Mucosa of rectum (tissue), 2 donors: ENCODE results near the gene CAMTA1.

Source experiments
- H3K27ac ChIP-seq, 2 donors: one replicate each; pipeline ENCODE4 v1.7.0; 2013; ENCODE audit warnings: inconsistent platforms in 2 of 2, low read depth in 2 of 2, low read length in 2 of 2
- H3K27me3 ChIP-seq, 2 donors: one replicate each; pipeline ENCODE4 v1.7.0; 2013; ENCODE audit warnings: low read length in 2 of 2; ENCODE audit not compliant: control insufficient read depth in 2 of 2, insufficient read depth in 2 of 2
- H3K36me3 ChIP-seq, 2 donors: one replicate each; pipeline ENCODE4 v1.7.0; 2013; ENCODE audit warnings: low read length in 2 of 2; ENCODE audit not compliant: control insufficient read depth in 2 of 2, insufficient read depth in 2 of 2
- H3K4me1 ChIP-seq, 2 donors: one replicate each; pipeline ENCODE4 v1.7.0; 2013; ENCODE audit warnings: low read length in 2 of 2, mild to moderate bottlenecking in 1 of 2; ENCODE audit not compliant: control insufficient read depth in 2 of 2, insufficient read depth in 2 of 2
- H3K4me3 ChIP-seq, 2 donors: one replicate each; pipeline ENCODE4 v1.7.0; 2013; ENCODE audit warnings: low read length in 2 of 2
- H3K9ac ChIP-seq, 2 donors: one replicate each; pipeline ENCODE4 v1.7.0; 2013; ENCODE audit warnings: low read length in 2 of 2, low read depth in 1 of 2, mild to moderate bottlenecking in 1 of 2
- H3K9me3 ChIP-seq, 2 donors: one replicate each; pipeline ENCODE4 v1.7.0; 2013; ENCODE audit warnings: low read length in 2 of 2; ENCODE audit not compliant: control insufficient read depth in 2 of 2
- donor health status: healthy.
- donor health status: Normal muscosa, but diverticular disease.

The CAMTA1 gene

DNA sequence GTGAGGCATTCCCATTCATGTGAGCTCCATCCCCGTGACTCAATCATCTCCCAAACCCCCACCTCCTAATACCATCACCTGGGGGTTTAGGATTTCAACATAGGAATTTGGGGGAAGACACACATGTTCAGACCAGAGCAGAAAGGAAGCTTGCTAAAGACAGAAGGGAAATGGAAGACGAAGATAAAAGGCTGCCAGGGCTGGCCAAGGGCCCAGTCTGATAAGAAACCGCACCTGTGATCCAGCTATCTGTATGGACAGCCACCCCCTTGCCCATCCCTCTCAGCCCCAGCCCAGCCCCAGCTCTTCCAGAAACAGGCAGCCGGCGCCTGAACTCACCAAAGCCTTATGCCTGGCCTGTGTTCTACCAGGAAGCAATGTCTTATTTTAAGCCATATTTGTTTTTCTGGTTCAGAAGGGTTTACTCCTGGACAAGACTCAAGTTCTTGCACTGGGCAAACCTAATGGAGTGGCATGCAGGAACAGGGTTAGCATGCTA is 787.4 kb downstream of the CAMTA1 start:
- Histone ChIP-seq H3K27me3 (no peaks in the 10 kb centered on the region), H3K9me3 (no peaks in the 10 kb centered on the region), H3K4me1 (peaks cover 2 to 13% of the 10 kb centered on the region in 2 donors), H3K4me3 (no peak overlapping the region), H3K36me3 (no peaks in the 10 kb centered on the region), H3K9ac (no peak overlapping the region), H3K27ac (peak overlapping the region; percentile 43 to 54)

- peaks cover 2 to 13% of the 10 kb centered on the region in 2 donors for H3K4me1 ChIP-seq
- H3K9me3 ChIP-seq = no peaks in the 10 kb centered on the region
- H3K36me3 ChIP-seq = no peaks in the 10 kb centered on the region
- peak overlapping the region in 1 of 2 donors; percentile 3 for H3K4me3 ChIP-seq
- H3K27me3 ChIP-seq = no peaks in the 10 kb centered on the region
- H3K9ac ChIP-seq = no peak overlapping the region
- peak overlapping the region in 1 of 2 donors; percentile 54 for H3K27ac ChIP-seq
Measured at GRCh38 chr1:7573481-7573880, 788.2 kb downstream of the CAMTA1 start.

- Histone ChIP-seq H3K4me1 (peaks cover 2 to 13% of the 10 kb centered on the region in 2 donors), H3K9me3 (no peaks in the 10 kb centered on the region), H3K4me3 (no peak overlapping the region), H3K27ac (no peak overlapping the region), H3K27me3 (no peaks in the 10 kb centered on the region), H3K9ac (no peak overlapping the region), H3K36me3 (no peaks in the 10 kb centered on the region)
Measured at GRCh38 chr1:7574121-7575040, 789.1 kb downstream of the CAMTA1 start.

- H3K27ac ChIP-seq = no peak overlapping the region
- H3K4me3 ChIP-seq = no peak overlapping the region
- no peak overlapping the region for H3K9ac ChIP-seq
- H3K9me3 ChIP-seq = no peaks in the 10 kb centered on the region
- H3K4me1 ChIP-seq = peaks cover 2 to 13% of the 10 kb centered on the region in 2 donors
- no peaks in the 10 kb centered on the region for H3K27me3 ChIP-seq
- no peaks in the 10 kb centered on the region for H3K36me3 ChIP-seq
Measured at GRCh38 chr1:7575041-7575400, 789.8 kb downstream of the CAMTA1 start.

GRCh38 chr1:7576946-7577657 is 791.8 kb downstream of the CAMTA1 start:
- H3K27me3 ChIP-seq = no peaks in the 10 kb centered on the region

GRCh38 chr1:7578206-7578605 is 793.0 kb downstream of the CAMTA1 start:
- H3K27ac ChIP-seq = no peak overlapping the region
- no peak overlapping the region for H3K4me3 ChIP-seq
- no peaks in the 10 kb centered on the region for H3K36me3 ChIP-seq
- no peak overlapping the region for H3K9ac ChIP-seq
- H3K9me3 ChIP-seq = no peaks in the 10 kb centered on the region
- H3K27me3 ChIP-seq = no peaks in the 10 kb centered on the region
- H3K4me1 ChIP-seq = peaks cover 2 to 4% of the 10 kb centered on the region in 2 donors

More at GRCh38 chr1:7576946-7577657, 791.8 kb downstream of the CAMTA1 start:
- no peak overlapping the region for H3K27ac ChIP-seq
- no peaks in the 10 kb centered on the region for H3K36me3 ChIP-seq
- no peak overlapping the region for H3K4me3 ChIP-seq
- peaks cover 2 to 7% of the 10 kb centered on the region in 2 donors for H3K4me1 ChIP-seq
- no peaks in the 10 kb centered on the region for H3K9me3 ChIP-seq
- no peak overlapping the region for H3K9ac ChIP-seq

DNA sequence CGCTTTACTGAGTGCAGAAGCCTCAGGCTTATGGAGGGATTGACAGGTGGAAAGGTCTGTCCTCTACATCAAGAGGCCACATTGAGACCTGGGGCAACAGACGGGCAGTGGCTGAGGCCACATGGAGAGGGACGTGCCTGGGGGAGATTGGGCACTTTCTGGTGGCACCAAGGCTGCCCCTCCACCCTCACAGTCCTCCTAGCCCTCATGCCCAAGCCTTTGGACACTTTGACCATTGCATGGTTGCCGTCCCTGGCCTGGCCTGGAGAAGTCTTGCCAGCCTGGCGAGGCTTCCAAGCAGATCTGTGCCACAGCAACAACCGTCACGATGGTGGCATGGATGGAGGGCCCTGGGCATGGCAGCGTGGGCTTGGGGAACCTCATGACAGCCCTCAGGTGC is 793.8 kb downstream of the CAMTA1 start:
- Histone ChIP-seq H3K9me3 (no peaks in the 10 kb centered on the region), H3K27ac (no peak overlapping the region), H3K4me1 (peaks cover 0 to 2% of the 10 kb centered on the region in 2 donors), H3K36me3 (no peaks in the 10 kb centered on the region), H3K9ac (no peak overlapping the region), H3K4me3 (no peak overlapping the region), H3K27me3 (no peaks in the 10 kb centered on the region)

DNA sequence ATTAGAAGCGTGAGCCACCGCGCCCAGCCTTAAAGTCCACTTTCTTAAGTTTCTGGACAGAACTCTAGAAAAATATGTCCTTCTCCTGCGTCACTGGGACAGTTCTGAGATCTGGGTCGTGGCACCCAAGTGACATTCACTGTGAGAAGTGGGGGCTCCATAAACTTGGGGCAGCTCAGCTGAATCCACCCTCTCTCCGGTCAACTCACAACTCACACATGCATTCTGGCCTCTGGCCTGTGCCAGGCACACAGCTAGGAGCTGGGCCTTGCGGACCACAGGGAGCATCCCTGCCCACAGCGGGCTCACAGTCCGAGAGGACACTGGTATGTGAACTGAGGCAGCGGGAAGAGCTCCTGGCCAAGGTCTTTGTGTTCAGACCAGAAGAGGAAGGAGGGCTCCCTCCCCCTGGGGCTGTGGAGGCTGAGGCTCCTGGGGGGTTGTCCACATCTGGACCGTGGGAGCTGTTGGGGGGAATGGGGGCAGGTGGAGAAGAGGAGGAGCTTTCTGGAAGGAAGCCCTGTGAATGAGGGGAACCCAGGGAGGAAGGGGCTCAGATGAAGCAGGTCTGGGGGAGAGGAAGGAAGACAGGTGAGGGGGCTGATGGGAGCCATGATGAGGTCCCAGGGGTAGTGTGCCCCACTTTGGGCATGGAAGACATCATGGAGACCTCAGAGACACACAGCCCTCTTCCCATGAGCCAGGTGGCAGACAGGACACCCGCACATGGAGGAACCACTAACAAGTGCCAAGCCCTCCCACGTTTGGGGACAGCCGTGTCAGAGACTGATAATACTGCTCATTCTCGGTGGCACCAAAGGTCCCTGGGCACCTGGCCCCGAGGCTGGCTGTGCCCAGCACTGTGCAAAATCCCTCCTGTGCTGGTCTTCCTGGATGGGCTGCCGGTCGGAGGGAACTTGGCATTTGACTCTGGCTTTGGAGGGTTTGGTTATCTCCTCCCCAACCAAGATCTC is 794.9 kb downstream of the CAMTA1 start:
- Histone ChIP-seq H3K4me1 (no peaks in the 10 kb centered on the region), H3K27me3 (no peaks in the 10 kb centered on the region), H3K36me3 (no peaks in the 10 kb centered on the region), H3K4me3 (no peak overlapping the region), H3K27ac (no peak overlapping the region), H3K9ac (no peak overlapping the region), H3K9me3 (no peaks in the 10 kb centered on the region)

DNA sequence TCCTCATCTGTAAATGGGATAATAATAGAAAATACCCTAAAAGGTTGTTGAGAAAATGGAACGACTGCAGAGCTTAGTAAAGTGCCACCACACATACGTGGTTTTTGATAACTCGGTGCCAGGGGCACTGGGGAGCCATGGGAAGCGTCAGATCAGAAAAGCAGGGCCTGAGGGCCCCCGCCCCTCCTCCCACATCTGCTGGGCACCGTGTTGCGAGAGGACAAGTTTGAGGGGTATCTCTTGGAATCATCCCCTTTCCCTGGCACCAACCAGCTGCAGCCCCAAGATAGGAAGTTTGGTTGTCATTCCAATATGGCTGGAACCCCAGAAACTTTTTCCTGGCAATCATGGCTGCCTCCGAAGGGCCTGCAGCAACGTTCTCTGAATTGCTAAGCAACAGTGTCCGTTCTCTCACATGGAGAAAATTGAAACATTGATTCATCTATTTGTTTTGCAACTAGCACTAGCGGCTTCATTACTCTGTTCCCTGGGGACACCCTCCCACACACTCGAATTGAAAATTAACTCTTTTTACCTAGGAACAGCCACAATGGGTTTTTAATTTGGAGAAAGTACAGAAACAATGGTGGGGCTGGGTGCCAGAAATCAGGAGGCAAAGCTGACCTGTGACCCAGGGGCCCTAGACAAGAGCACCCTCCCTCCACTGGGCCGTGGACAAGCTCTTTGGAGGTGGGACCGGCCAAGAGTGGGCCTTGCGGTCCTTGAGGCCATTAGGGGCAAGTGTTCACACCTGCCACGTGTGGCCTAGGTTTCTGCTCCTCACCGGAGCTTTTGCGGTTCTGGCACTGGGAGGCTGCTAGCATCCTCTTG is 795.9 kb downstream of the CAMTA1 start:
- Histone ChIP-seq H3K27me3 (no peaks in the 10 kb centered on the region), H3K4me3 (no peak overlapping the region), H3K4me1 (no peaks in the 10 kb centered on the region), H3K9me3 (no peaks in the 10 kb centered on the region), H3K27ac (no peak overlapping the region), H3K9ac (no peak overlapping the region), H3K36me3 (no peaks in the 10 kb centered on the region)
